HG02798 (cell line): ENCODE results near the gene AFF1.
"Not testable (repeated sequence)": the region's sequence is repeated elsewhere in the genome, so short reads cannot be mapped to it uniquely, and the experiment has no call there.

Experiments used
- ATAC-seq: cut with Tn5 transposase; IDR thresholded peaks from one replicate; pipeline ENCODE4 v1.9.1; 2021; ENCODE audit warnings: mild to moderate bottlenecking; ENCODE audit not compliant: unreplicated experiment, poor library complexity

The AFF1 gene

GRCh38 chr4:86974551-86974994 is 39.8 kb downstream of the AFF1 start:
- no peak for ATAC-seq

DNA sequence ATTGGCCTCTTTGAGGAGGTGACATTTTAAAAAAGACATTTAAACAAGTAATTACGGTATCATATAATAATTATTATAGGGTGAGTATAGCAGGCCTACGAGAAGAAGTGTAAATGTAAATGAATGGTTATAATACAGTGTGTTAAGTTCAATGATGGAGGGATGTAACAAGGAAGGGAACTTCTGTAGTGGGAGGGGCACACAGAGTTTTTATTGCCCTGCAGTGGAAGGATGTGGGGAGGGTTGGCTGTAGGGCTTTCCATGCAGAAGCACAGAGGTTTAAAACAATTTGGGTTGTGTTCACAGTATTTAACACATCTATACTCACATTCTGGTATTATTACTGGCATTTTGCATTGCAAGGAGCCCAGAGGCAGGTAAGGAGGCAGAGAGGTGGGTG is 41.1 kb downstream of the AFF1 start:
- no peak for ATAC-seq

DNA sequence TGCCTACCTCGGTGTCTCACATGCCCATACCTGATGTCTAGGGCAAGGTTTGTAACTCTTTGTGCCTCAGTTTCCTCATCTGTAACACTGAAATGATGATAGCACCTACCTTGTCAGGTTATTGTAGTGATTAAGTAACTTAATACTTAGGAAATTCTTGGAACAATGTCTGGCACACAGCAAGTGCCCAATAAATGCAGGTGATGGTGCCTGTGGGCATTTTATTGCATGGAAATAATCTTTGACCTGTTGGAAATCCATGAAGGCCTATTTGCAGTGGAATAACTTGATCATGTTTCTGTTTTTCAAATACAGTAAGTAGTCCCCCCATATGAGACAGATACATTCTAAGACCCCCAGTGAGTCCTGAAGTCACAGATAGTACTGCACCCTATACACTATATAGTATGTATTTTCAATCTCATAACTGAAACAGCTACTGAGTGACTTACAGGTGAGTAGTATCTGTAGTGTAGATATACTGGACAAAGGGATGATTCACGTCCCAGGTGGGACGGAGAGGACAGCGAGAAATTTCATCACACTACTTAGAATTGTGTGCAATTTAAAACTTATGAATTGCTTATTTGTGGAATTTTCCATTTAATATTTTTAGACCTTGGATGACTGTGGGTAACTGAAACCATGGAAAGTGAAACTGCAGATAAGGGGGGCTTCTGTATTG is 42.1 kb downstream of the AFF1 start:
- ATAC-seq: no peak

DNA sequence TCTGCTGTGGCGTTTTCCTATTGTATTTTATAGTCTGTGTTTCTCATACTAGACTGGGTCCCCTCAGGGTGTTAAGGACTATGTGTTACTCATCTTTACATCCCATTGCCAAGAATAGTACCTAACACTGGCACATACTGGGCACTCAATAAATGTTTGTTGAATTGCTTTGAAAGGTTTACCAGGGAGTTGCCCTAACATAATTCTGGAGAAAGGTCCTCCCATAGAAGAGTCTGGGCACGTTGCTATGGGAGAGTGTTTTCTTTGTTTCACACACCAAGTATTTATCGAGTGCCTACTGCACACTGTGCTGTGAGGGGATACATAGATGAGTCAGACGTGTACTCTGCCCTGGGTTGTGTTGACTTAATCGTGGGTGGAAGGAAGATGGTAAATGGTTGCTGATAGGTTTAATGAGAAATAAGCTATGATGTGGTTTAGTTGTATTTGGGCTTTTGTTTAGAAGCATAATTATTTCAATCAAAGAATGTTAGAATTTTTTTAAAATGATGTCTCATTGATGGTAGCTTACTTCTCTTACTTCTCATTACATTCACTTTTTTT is 42.9 kb downstream of the AFF1 start:
- ATAC-seq: peak; percentile 85

DNA sequence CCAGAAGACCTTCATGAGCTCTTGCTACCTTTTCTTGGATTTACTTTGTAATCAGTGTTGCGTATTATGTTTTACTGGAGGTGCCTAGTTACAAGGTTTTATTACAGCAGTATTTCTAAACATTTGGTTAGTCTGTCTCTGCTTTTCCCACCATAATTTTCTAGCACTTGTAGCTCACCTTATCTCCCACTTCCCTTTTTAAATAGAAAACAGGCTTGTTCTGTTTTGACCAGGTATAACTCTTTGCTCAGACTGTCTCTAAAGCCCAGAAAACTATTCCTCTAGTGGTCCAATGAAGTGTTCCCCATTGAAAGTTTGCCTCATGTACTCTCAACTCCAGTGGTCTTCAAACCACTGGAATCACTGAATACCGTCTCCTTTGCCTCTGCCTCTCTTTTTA is 43.9 kb downstream of the AFF1 start:
- no peak for ATAC-seq

- ATAC-seq: no peak
Measured at GRCh38 chr4:86980230-86980629, 45.4 kb downstream of the AFF1 start.

- no peak for ATAC-seq
Measured at GRCh38 chr4:86981789-86982188, 47.0 kb downstream of the AFF1 start.

DNA sequence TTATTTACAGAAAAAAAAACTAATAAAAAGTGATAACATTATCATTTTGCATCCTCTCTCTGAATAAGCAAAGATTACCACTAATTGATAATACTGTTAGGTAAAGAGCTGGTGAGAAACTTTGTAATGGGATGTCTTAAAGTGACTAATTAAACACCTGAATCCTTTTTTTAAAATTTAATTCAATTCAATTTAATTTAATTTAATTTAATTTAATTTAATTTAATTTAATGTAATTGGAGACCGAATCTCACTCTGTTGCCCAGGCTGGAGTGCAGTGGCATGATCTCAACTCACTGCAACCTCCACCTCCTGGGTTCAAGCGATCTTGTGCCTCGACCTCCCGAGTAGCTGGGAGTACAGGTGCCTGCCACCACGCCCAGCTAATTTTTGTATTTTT is 51.0 kb downstream of the AFF1 start:
- ATAC-seq: not testable (repeated sequence)

GRCh38 chr4:86989658-86990057 is 54.8 kb downstream of the AFF1 start:
- ATAC-seq: not testable (repeated sequence)

DNA sequence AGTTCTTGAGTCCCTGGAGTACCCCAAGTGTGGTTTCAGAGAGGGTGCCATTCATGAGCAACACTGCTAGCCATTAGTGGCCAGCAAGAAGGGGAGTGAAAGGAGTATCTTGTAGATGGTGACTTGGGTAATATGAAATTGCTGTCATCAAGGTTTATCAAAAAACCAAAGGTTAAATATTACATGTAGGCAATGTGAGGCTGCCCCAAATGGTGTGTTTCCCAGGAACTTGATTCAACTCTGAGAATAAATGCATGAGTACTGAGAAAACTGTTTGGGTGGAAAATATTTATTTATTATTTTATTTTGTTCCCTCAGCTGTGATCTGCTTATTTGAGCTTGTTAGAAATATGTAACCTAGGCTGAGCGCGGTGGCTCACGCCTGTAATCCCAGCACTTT is 55.7 kb downstream of the AFF1 start:
- no peak for ATAC-seq

DNA sequence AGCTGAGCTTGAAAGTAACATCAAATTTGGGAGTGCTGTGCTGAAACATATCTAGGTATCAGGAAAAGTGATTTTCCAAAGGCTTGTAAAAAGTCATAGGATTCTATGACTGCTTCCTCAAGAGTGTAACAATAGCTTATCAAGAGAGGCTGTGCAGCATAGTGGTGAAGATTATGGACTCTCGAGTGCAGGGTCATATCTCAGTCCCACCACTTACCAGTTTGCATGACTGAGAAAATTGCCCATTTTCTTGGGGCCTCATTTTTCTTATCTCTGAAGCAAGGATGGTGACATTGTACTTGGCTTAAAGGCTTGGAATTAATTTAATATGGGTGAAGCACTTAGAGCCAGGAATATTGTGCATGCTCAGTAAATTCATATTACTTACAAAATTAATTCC is 57.2 kb downstream of the AFF1 start:
- no peak for ATAC-seq

- ATAC-seq: no peak
Measured at GRCh38 chr4:86993909-86994681, 59.3 kb downstream of the AFF1 start.

DNA sequence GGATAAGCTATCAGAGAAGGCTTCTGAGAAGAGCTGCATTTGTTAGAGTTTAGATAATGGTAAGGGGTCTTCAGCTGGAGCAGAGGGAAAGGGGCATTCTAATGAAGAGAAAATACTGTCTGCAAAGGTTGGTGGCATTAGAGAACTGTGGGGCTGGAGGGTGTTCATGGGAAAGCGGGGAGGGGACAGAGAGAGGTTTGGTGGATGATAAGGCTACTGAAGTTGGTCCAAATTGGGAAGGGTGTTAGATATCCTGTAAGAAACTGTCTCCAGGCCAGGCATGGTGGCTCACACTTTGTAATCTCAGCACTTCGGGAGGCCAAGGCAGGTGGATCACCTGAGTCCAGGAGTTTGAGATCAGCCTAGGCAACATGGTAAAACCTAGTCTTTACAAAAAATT is 59.9 kb downstream of the AFF1 start:
- no peak for ATAC-seq

GRCh38 chr4:86996510-86996909 is 61.7 kb downstream of the AFF1 start:
- ATAC-seq: not testable (repeated sequence)

DNA sequence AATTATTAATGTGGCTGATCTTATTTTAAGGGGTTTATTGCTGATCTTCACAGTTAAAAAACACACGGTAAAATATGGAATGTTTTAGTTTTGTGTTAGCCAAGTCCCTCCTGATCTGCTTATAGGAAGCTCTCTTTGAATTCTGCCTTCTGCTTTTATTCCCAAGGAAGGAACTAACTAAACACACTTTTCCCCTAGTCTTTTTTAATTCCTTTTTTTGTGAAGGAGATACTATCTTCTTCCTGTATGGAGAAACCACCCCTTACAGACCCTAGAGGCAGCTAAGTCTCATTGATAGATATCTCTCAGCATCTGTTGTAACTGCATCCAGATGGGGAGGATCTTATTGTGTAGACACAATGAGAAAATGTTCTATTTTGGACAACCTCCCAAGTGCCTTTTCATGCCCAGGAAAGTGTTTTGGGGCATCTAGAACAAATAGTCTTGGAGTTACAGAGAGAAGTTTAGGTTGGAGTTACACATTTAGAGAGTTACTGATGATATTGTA is 64.4 kb downstream of the AFF1 start:
- no peak for ATAC-seq

GRCh38 chr4:87002682-87003043 is 67.9 kb downstream of the AFF1 start:
- no peak for ATAC-seq

DNA sequence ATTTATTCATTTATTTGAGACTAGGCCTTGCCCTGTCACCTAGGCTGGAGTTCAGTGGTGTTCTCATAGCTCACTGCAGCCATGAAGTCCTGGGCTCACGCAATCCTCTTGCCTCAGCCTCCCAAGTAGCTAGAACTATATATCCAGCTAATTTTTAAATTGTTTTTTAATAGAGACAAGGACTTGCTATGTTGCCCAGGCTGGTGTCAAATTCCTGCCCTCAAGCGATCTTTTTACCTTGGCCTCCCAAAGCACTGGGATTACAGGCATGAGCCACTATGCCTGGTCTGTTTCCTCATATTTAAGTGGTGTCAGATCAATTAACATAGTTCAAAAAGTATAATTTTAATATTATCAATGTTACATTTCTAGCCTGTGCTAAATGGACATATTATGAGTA is 68.5 kb downstream of the AFF1 start:
- no peak for ATAC-seq

DNA sequence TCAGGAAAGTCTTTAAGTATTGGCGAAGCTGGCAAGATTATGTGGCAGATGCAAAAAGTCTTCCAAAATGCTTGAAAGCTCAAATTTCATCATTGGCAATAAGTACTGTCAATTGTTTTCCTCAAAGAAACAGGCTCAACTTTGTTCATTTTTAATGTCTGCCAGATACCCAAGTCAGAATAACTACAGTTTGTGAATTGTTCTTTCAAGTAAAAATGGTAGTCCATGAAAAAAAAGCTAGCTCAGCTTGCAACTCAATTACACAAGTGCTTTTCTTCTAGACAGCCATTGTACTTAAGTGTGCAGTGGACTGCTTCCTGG is 70.5 kb downstream of the AFF1 start:
- no peak for ATAC-seq

- peak; percentile 15 for ATAC-seq
Measured at GRCh38 chr4:87005690-87006425, 71.0 kb downstream of the AFF1 start.

DNA sequence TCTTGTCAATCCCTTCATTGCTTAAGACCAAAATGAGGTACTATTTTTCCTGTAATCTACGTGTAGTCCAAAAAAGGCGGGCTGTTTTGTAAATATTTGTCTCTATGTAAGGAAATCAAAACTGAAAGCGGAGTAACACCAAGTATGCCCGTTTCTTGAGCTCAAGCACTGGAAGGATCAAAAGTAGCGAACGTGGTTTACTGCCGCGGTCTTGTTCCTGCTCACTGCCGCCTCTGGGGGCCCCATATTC is 71.5 kb downstream of the AFF1 start:
- ATAC-seq: no peak
